Neural progenitor cell (in vitro differentiated cells): ENCODE data around the gene VAV3. TPM values are rescaled to one million over a fixed set of nuclear protein-coding genes. Genes with fewer than 3 reads are reported as not detected.
A peak's percentile ranks its signal among the peaks of the same experiment; 100 is the strongest.

Experiments
- DNase-seq: peaks from one replicate; pipeline ENCODE4 v3.0.0-alpha.2; 2016; ENCODE audit warnings: low spot score
- H2AFZ ChIP-seq: fragments of 200-600 bp; sonication (generic); replicated peaks from 2 replicates; pipeline ENCODE4 v1.6.1; 2016; ENCODE audit warnings: antibody characterized with exemption
- H3F3A ChIP-seq: fragments of 200-600 bp; sonication (generic); 2 replicates; pipeline ENCODE4 v1.6.1; 2016; ENCODE audit warnings: antibody characterized with exemption, low read depth
- H3K27ac ChIP-seq: fragments of 200-600 bp; sonication (generic); 2 replicates; pipeline ENCODE4 v1.5.1; 2016; ENCODE audit warnings: mild to moderate bottlenecking
- H3K27me3 ChIP-seq: fragments of 200-600 bp; sonication (generic); 2 replicates; pipeline ENCODE4 v1.6.1; 2016; ENCODE audit warnings: mild to moderate bottlenecking, moderate library complexity
- H3K36me3 ChIP-seq: fragments of 200-600 bp; sonication (generic); 2 replicates; pipeline ENCODE4 v1.5.1; 2016
- H3K4me1 ChIP-seq: fragments of 200-600 bp; sonication (generic); 2 replicates; pipeline ENCODE4 v1.6.1; 2016; ENCODE audit warnings: mixed run types
- H3K4me2 ChIP-seq: fragments of 200-600 bp; sonication (generic); 2 replicates; pipeline ENCODE4 v1.6.1; 2016
- H3K4me3 ChIP-seq: fragments of 200-600 bp; sonication (generic); 2 replicates; pipeline ENCODE4 v1.5.1; 2016
- H3K79me2 ChIP-seq: fragments of 200-600 bp; sonication (generic); 2 replicates; pipeline ENCODE4 v1.6.1; 2016; ENCODE audit warnings: low read depth
- H3K9ac ChIP-seq: fragments of 200-600 bp; sonication (generic); 2 replicates; pipeline ENCODE4 v1.6.1; 2016
- H3K9me3 ChIP-seq: fragments of 200-600 bp; sonication (generic); 2 replicates; pipeline ENCODE4 v1.5.1; 2016; ENCODE audit warnings: low read depth
- H4K20me1 ChIP-seq: fragments of 200-600 bp; sonication (generic); 2 replicates; pipeline ENCODE4 v1.6.1; 2016; ENCODE audit warnings: low read depth
- H3K27ac Mint-ChIP-seq: 3 replicates; pipeline ENCODE4 v1.8.0; 2021; ENCODE audit warnings: mixed read lengths
- H3K27me3 Mint-ChIP-seq: 2 replicates; pipeline ENCODE4 v1.8.0; 2022; ENCODE audit warnings: low read depth, mild to moderate bottlenecking, inconsistent platforms, moderate library complexity, mixed read lengths; ENCODE audit not compliant: insufficient read depth
- H3K36me3 Mint-ChIP-seq: 3 replicates; pipeline ENCODE4 v1.8.0; 2021; ENCODE audit warnings: mixed read lengths
- H3K4me1 Mint-ChIP-seq: 3 replicates; pipeline ENCODE4 v1.8.0; 2021; ENCODE audit warnings: mixed read lengths
- H3K4me3 Mint-ChIP-seq: 3 replicates; pipeline ENCODE4 v1.8.0; 2021; ENCODE audit warnings: mild to moderate bottlenecking, moderate library complexity, mixed read lengths
- H3K9me3 Mint-ChIP-seq: 3 replicates; pipeline ENCODE4 v1.8.0; 2020; ENCODE audit warnings: mixed read lengths
- EZH2 ChIP-seq: fragments of 200-600 bp; sonication (generic); IDR thresholded peaks from 2 replicates; pipeline ENCODE4 v1.6.1; 2017; ENCODE audit warnings: antibody characterized with exemption, mild to moderate bottlenecking, moderate library complexity
- EZH2phosphoT487 ChIP-seq: fragments of 200-600 bp; sonication (generic); IDR thresholded peaks from 2 replicates; pipeline ENCODE4 v1.6.1; 2017; ENCODE audit warnings: antibody characterized with exemption
- total RNA-seq: library from RNA; depleted of rRNA; stranded (reverse); fragments of >200 nt; gene quantifications from 2 replicates; pipeline ENCODE4 v1.2.3, GENCODE V29; 2015; ENCODE audit warnings: low replicate concordance
- TF ChIP-seq, protein P1 (sequence below): fragments of 200-600 bp; sonication (generic); IDR thresholded peaks from 2 replicates; pipeline ENCODE4 v1.5.1; 2017; ENCODE audit warnings: antibody characterized with exemption, mild to moderate bottlenecking

The VAV3 gene
- total RNA-seq, 1 donor from 2014 or later, result 1.7 TPM

DNA sequence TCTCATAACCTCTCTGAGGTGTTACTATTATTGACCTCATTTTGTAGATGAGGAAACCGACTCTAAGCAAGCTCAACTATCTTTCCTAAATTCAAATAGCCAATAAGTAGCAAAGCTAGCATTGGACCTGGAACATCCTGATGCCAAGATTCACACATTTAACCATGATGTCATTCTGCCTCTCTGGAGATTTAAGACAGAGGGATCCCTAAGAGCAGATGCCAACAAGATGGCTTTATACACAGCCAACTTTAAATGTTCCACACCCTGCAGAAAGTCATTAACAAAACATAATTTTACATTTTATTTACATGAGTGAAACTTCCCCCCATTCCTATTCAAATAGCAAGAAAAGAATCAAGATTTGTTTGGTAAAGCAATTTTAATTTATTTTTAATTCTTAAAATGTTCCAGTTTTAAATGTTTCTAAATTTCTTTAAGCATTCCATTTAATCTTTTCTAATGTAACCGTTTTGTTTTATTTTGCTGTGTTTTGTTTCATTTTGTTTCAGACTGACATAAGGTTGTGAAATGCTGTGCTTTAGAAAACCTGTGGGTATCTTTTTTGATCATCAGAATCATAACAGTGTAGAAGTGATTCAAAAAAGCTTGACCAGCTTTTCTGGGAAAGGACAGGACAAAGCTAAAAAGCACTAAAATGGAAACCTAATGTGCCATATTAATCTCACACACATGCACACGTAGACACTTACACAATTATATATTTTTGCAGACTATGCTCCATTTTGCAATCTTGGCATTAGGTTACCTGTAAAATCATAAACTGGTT is 7.6 kb upstream of the VAV3 start:
- Histone ChIP-seq H3F3A (no peaks in the 10 kb centered on the region), H3K4me2 (no peak overlapping the region), H3K27me3 (no peaks in the 10 kb centered on the region), H3K4me3 (no peak overlapping the region), H3K4me1 (no peaks in the 10 kb centered on the region), H3K36me3 (no peaks in the 10 kb centered on the region), H4K20me1 (no peaks in the 10 kb centered on the region), H2AFZ (no peak overlapping the region), H3K9ac (no peak overlapping the region), H3K79me2 (no peaks in the 10 kb centered on the region), H3K9me3 (no peaks in the 10 kb centered on the region), H3K27ac (no peak overlapping the region)
- DNase-seq, result no peak
- Mint-ChIP-seq H3K27ac (no peak overlapping the region), H3K4me1 (peaks cover 15% of the 10 kb centered on the region), H3K27me3 (peaks cover 2% of the 10 kb centered on the region), H3K36me3 (no peaks in the 10 kb centered on the region), H3K9me3 (no peaks in the 10 kb centered on the region), H3K4me3 (no peak overlapping the region)
- TF ChIP-seq, protein P1, sequence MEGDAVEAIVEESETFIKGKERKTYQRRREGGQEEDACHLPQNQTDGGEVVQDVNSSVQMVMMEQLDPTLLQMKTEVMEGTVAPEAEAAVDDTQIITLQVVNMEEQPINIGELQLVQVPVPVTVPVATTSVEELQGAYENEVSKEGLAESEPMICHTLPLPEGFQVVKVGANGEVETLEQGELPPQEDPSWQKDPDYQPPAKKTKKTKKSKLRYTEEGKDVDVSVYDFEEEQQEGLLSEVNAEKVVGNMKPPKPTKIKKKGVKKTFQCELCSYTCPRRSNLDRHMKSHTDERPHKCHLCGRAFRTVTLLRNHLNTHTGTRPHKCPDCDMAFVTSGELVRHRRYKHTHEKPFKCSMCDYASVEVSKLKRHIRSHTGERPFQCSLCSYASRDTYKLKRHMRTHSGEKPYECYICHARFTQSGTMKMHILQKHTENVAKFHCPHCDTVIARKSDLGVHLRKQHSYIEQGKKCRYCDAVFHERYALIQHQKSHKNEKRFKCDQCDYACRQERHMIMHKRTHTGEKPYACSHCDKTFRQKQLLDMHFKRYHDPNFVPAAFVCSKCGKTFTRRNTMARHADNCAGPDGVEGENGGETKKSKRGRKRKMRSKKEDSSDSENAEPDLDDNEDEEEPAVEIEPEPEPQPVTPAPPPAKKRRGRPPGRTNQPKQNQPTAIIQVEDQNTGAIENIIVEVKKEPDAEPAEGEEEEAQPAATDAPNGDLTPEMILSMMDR, result no peak
- TF ChIP-seq EZH2 (no peak), EZH2phosphoT487 (no peak)

DNA sequence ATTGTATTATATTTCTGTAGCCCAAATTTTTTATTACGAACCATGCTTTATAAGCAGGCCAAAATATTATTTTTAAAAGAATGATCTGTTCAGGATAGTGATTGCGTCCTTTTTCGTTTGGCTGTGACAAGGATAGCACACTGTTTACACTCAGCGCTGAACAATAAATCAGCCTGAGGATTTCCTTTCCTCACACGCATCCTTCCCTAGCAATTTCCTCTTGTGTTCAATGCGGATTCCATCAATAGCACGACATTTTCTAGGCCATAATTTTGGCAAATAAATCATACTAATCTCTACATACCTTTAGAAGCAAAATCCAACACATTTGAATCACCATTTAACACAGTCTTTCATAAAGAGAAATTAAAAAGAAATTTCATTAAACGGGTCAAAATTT is 1.6 kb upstream of the VAV3 start:
- Histone ChIP-seq H3F3A (peaks cover 17% of the 10 kb centered on the region), H3K79me2 (no peaks in the 10 kb centered on the region), H3K9ac (no peak overlapping the region), H3K36me3 (no peaks in the 10 kb centered on the region), H4K20me1 (no peaks in the 10 kb centered on the region), H3K4me1 (peaks cover 12% of the 10 kb centered on the region), H2AFZ (no peak overlapping the region), H3K4me2 (no peak overlapping the region), H3K27ac (no peak overlapping the region), H3K4me3 (no peak overlapping the region), H3K9me3 (no peaks in the 10 kb centered on the region), H3K27me3 (peaks cover 35% of the 10 kb centered on the region)
- peak overlapping the region; percentile 30 for H3K4me3 Mint-ChIP-seq
- H3K4me1 Mint-ChIP-seq, result peaks cover 27% of the 10 kb centered on the region
- no peaks in the 10 kb centered on the region for H3K36me3 Mint-ChIP-seq
- H3K27me3 Mint-ChIP-seq, result peaks cover 21% of the 10 kb centered on the region
- DNase-seq, result no peak
- no peaks in the 10 kb centered on the region for H3K9me3 Mint-ChIP-seq
- no peak overlapping the region for H3K27ac Mint-ChIP-seq
- TF ChIP-seq, protein P1, result no peak
- TF ChIP-seq EZH2phosphoT487 (no peak), EZH2 (no peak)

DNA sequence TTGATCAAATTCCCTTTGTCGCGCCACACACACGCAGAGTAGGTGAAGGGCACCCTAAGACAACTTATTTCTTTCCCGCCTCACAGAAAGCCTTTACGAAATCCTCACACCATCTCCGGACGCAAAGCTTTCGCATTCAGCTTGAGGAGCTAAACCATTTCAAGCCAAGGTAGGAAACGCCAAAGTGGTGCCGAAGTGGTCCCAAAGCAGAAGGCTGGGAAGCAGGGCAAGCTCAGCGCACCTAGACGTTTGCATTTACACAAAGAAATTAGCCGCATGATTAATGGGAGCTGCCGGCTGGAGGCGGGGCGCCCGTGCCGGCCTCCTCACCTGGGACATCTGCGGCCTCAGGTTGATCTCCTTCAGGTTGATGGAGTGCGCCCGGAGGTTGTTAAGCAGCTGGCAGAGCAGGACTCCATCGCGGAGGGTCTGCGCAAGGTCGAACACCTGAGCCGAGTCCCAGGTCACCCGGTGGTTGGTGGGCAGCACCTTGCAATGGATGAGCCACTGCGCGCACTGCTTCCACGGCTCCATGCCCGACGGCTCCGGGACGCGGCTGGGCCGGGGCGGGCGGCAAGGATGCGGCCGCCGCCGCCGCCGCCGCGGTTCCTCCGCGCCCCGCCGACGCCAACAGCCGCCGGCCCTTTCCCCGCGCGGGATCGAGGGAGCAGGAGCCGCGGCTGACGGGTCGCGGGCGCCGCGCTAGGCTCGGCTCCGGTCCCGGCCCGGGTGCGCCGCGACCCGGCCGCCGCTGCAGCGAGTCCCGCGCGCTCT is 457 bp downstream of the VAV3 start:
- H3K4me1 Mint-ChIP-seq, result peaks cover 27% of the 10 kb centered on the region
- Histone ChIP-seq H3K9me3 (no peaks in the 10 kb centered on the region), H3K4me2 (peak overlapping the region; percentile 97), H3K79me2 (no peaks in the 10 kb centered on the region), H3K36me3 (no peaks in the 10 kb centered on the region), H3K9ac (no peak overlapping the region), H3F3A (peaks cover 17% of the 10 kb centered on the region), H2AFZ (peak overlapping the region; percentile 89), H4K20me1 (no peaks in the 10 kb centered on the region), H3K27ac (no peak overlapping the region), H3K27me3 (peaks cover 37% of the 10 kb centered on the region), H3K4me1 (peaks cover 12% of the 10 kb centered on the region), H3K4me3 (peak overlapping the region; percentile 73)
- no peaks in the 10 kb centered on the region for H3K9me3 Mint-ChIP-seq
- peaks cover 21% of the 10 kb centered on the region for H3K27me3 Mint-ChIP-seq
- DNase-seq, result peak; percentile 44
- TF ChIP-seq EZH2, result peak; percentile 88
- TF ChIP-seq EZH2phosphoT487, result peak; percentile 93
- TF ChIP-seq, protein P1, result no peak
- no peak overlapping the region for H3K27ac Mint-ChIP-seq
- H3K4me3 Mint-ChIP-seq, result peak overlapping the region; percentile 92
- no peaks in the 10 kb centered on the region for H3K36me3 Mint-ChIP-seq
